Globus pallidus (tissue), 1 donor: ENCODE results near the gene SELENOM.
A peak's percentile ranks its signal among the peaks of the same experiment; 100 is the strongest.
"Not testable (repeated sequence)": the region's sequence is repeated elsewhere in the genome, so short reads cannot be mapped to it uniquely, and the experiment has no call there.

Experiments used
- DNase-seq: peaks from one replicate; pipeline ENCODE4 v3.0.0-alpha.2; 2015; ENCODE audit warnings: low spot score

Gene SELENOM

DNA sequence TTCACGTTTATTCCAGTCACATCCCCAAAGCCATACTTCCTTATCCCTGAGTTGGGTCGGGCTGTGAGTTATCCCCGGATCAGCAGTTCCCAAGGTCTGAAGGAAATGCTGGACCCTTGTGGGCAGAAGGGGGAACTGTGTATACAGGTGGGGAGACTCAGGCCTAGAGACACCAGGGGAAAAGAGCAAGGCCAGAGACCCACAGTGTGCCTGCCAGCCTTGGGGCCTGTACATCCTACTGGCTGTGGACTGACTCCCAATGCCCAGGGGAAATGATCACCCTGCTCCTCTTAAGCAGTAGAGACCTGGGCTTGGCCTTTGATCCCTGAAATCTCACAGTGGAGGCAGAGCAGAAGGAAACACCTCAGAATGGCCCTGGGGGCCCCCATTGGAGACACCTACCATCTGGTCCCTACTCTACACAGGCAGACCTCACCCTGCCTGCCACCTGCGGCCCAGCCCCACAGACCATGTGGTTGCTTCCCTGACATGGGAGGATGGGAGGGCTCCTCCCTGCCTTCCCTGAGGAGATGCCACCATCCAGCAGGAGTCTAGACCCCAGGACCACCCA is 1.3 kb downstream of the SELENOM start:
- no peak for DNase-seq

DNA sequence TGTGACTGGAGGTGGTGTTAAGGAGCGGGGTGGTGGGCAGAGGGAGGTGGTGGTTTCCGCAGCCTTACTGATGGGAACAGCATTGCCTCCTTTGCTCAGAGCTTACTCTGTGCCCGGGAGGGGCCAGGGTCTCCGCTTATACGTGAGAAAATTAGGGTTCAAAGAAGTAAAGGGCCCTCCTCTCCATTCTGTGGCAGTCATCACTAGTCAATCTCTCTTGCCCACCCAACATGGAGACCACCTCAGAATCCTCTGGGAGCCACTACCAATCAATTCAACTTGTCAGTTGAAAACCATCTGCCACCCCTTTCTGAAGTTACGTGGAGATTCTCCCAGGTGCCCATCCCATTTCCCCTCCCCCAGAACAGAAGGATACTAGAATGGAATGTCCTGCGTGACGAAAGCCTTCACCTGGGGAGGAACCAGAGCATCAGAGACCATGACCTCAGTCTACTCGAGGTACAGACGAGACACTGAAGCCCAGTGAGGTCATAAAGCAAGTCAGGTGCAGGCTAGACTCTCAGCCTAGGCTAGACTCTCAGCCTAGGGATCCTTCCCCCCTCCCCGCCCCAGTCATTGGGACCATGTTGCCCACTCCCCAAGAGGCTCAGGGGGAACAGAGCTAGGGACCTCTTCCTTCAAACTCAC is 2.0 kb downstream of the SELENOM start:
- DNase-seq, result no peak

DNA sequence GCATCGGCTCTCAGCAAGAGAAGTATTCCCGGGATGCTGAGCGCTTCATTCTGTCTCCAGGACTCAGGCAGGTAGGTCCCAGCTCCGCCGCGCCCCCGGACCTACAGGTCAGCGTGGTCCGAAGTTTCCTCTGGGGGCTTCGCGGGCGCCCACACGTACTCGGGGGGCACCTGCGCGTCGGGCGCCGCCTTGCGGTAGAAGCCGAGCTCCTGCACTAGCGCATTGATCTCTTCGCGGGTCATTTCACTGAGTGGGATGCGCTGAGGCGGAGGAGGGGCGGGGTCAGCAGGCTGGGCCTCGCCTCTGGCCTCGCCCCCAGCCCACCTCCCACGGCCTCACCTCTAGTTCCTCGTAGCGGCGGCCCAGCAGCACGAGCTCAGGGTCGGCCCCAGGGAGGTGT is 2.5 kb downstream of the SELENOM start:
- DNase-seq, result no peak

DNA sequence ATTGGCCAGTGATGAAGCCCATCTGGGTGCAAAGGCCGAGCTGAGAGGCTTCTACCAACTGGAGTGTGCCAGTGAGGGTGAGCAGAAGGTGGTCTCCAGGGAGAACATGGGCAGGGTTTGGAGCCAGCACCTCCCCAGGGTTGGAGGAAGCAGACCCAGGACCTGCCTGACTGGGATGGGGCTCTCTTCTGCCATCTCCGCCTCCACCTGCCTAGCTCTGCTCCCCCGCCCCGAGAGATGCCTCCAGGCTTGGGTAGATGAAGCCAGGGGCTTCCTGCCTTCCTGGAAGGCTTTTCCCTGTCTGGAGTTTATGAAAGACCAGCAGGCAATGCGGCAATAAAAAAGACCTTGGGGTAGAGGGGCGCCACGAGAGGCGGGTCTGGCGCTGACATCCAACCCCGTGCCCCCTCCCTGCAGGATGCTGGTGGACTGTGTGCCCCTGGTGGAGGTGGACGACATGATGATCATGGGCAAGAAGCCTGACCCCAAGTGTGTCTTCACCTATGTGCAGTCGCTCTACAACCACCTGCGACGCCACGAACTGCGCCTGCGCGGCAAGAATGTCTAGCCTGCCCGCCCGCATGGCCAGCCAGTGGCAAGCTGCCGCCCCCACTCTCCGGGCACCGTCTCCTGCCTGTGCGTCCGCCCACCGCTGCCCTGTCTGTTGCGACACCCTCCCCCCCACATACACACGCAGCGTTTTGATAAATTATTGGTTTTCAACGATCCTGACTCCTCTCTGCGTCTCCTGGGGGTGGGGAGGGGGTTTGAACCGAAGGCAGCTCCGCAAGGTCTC is 3.3 kb downstream of the SELENOM start:
- no peak for DNase-seq

DNA sequence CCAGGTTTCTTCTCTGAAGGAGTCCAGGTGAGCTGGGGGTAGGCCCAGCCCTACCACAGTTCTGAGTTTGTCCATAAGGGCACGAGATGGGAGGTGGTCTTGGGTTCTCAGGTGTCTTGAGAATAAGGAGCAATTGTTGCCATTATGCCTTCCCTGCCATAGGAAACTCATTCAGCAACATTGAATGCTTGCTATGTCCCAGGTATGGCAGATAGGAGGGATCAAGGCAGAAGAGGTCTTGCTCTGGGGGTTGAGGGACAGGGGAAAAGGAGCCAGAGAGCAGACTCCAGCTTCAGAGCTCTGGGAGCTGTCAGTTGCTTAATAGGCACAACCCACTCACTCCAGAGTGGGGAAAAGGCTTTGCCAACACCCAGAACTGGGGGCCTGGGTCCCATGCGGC is 4.3 kb downstream of the SELENOM start:
- DNase-seq, result no peak

DNA sequence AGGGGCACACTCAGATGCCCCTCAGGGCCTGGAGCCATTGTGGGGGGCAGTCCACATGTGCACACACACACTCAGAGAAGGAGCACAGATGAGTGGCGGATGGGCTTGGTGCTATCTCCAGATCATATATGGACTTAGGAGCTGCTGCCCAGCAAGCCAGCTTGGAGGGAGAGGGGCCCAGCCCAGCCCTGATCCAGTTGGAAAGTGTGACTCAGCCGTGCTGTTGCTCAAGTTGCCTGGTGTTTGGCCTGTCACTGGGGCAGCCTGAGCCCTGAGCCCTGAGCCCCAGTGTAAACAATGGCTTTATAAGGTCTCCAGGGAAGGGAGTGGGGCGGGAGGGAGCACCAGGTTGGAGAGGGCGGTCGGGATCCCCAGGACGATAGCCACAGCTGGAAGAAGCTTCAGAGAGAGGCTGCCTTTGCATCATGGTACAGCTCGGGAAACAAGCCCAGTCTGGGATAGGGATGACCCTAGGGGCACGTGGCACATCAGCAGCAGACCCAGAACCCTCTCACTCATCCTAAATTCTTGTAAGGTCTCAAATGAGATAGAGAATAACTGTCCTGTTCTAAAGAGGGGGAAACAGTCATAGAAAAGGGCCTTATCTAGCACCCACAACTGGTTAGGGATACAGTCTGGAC is 4.8 kb downstream of the SELENOM start:
- no peak for DNase-seq

DNA sequence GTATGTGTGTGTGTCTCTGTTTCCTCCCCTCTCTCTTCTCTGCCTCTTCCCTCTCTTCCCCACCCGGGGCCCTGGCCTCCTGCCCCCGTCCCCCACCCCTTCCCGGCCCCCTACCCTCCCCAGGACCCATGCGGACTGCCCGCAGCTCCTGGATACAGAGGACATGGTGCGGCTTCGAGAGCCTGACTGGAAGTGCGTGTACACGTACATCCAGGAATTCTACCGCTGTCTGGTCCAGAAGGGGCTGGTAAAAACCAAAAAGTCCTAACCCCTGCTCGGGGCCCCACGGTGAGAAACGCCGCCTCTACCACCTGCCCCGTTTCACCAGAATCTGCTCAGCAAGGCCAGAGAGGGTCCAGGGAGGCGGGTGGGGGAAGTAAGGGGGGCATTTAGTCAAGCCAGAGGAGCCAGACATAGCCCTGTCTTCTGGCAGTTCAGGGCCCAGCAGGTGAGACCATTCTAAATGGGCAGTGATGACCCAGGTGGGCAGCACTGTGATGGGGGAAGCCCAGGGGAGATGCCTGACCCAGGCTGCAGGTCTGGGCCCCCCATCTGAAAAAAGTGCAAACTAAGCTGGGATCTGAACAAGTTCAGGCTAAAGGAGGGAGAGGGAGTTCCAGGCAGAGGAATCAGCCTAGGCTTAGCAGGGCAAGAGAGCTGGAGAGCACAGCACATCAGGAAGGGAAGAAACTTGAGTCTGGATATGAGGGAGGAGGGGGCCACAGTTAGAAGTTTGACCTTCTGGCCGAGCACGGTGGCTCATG is 6.4 kb downstream of the SELENOM start:
- no peak for DNase-seq

DNA sequence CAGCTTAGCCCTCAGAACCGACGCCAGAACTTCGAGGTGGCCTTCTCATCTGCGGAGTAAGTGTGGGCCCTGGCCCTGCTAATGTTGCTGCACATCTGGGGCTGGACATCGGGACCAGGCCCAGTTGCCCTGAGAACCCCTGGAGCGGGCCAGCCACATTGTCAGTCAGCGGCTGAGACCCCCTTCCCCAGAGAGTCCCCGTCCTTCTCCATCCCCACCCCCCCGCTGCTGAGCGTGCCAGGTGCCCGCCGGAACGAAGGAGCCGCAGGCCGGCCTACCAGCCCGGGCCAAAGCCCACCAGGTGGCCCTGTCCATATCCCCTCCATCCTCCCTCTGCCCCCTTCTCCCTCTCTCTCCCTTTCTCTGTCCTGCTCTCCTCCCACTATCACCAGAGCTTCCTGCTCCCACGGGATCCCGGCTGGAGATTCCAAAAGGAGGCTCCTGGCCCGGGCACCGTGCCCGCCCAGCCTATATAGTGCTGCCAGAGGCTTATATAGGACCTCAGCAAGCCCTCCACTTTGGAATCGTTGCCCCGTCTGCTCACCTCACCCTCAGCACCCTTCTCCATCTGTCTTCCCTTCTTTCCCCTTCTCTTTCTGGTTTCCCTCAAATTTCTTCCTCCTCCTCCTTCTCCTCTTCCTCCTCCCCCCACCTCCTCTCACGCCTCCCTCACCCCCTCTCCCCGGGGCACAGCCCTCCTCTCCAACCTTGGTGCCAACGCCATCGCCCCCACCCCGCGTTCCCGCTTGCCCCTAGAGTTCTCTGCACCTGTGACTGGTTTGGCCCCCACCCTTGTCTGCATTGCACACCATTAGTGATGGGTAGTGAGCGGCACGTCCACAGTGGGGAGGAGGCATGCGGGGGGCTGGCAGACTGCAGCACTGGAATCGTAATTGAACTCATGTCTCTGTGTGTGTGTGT is 7.3 kb downstream of the SELENOM start:
- no peak for DNase-seq

DNA sequence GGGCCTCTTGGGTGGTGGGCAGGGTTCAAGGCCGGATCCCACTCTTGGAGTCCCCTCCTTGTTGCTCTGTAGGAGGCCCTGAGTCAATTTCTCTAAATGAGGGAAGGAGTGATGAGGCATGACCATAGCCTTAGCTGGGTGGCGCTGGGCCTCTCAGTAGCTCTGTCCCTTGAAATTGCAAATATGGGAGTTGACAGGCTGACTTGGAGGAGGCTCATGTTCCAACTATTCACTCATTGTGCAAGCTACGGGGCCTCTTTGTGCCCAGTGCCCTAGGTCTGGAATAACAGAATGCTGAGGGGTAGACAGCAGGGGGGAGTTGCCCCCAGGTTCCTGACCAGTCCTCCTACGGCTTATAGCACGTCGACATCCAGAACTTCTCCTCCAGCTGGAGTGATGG is 8.0 kb downstream of the SELENOM start:
- DNase-seq, result no peak

DNA sequence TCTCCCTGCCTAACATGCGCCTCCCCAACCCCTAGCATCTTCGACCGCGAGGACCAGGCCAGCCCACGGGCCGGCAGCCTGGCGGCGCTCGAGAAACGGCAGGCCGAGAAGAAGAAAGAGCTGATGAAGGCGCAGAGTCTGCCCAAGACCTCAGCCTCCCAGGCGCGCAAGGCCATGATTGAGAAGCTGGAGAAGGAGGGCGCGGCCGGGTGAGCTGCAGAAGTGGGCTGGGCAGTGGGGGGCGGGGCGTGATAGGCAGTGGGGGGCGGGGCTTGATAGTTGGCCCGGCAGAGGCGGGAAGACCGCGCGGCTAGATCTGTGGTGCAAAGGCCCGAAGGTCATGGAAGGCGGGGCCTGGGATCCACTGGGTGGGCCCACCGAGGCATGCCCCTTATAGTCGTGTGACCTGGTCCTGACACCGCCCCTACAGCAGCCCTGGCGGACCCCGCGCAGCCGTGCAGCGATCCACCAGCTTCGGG is 8.7 kb downstream of the SELENOM start:
- no peak for DNase-seq

DNA sequence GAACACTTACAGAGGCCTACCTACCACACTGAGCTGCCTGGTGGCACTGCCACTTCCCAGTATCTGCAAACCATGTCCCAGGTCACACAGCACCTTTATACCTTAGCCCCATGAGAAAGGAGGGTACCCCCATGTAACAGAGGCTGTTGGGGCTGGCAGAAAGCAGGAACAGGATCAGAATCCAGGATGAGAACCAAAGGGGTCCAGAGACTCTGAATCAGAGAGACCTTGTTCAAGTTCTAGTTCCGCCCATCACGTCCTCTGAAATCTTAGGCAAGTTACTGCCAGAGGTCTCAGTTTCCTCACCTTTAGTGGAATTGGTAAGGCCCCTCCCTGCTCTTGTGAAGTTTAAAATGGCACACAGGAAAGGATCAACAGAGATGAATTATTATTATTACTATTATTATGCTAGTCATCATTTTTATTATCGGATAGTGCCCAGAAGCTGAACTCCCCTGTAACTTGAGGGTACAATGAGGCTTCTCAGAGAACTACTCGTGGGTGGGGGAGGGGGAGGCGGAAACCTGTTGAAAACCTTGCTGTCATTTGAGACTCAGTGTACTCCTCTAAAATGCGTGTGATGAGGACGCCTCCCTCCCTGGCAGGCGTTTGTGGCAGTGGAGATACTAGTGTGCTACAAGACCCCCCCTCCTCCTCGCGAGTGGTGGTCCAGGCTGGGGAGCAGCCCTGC is 9.3 kb downstream of the SELENOM start:
- DNase-seq, result no peak

DNA sequence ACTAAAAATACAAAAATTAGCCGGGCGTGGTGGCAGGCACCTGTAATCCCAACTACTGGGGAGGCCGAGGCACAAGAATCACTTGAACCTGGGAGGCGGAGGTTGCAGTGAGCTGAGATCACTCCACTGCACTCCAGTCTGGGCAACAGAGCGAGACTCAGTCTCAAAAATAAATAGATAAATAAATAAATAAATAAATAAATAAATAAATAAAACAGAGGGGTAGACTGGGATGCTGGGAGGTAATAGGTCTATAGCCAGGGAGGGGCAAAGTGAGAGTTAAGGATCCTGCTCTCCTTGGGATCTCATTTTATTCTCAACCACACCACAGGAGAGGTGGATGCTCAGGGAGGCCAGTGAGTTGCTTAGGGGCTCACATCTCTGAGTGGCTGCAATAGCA is 9.8 kb downstream of the SELENOM start:
- not testable (repeated sequence) for DNase-seq

DNA sequence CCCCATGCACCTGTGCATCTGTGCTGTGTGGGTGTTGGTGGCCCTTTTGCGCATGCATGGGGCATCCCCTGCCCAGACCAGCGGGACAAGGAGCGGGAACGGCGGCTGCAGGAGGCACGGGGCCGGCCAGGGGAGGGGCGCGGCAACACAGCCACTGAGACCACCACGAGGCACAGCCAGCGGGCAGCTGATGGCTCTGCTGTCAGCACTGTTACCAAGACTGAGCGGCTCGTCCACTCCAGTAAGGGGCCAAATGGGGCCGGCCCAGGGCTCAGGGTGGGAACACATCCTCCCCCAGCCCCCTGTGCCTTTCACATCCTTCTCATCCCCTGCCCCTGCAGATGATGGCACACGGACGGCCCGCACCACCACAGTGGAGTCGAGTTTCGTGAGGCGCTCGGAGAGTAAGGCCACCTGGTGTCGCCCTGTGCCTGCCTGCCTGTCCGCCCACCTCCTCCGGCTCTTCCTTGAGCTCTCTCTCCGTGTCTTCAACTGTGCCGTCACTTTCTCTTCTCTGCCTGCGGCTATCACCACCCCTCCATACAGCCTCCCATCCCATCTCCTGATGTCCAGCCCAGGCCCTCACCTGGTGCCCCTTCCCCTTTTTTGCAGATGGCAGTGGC is 10.6 kb downstream of the SELENOM start:
- no peak for DNase-seq

DNA sequence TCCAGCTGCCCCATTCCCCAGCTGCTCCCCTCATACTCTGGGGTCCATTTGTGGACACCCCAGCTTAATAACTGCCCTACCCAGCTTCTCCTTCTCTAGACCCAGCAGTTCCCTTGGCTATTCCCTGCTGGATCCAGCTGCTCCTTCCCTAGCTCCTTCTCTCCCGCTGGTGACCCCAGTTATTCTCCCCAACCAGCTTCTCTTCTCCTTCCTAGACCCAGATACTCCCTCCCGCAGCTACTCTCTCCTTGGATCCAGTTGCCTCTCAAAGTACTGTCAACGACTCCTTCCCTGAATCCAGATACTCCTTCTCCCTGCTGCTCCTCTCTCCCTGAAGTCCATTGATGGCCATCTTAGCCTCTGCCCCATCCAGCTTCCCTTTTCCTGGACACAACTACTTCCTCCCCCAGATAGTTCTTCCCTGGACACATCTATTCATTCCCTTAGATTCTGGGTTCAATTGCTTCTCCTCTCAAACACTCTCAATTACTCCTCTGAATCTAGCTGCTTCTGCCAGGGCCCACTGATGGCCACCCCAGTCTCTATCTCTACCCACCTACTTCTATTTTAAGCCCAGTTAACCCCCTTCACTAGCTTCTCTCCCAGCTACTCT is 11.6 kb downstream of the SELENOM start:
- no peak for DNase-seq

DNA sequence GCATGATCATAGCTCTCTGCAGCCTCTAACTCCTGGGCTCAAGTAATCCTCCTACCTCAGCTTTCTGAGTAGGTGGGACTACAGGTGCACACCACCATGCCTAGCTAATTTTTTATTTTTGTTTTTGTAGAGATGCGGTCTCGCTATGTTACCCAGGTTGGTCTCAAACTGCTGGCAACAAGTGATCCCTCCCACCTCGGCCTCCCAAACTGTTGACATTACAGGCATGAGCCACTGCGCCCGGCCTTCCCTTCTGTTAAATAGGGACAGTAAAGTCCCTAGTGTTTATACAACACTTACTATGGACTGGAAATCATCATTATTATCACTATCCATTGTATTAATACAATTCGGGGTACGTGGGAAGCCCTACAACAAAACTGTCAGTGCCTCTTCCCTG is 12.6 kb downstream of the SELENOM start:
- DNase-seq, result no peak

DNA sequence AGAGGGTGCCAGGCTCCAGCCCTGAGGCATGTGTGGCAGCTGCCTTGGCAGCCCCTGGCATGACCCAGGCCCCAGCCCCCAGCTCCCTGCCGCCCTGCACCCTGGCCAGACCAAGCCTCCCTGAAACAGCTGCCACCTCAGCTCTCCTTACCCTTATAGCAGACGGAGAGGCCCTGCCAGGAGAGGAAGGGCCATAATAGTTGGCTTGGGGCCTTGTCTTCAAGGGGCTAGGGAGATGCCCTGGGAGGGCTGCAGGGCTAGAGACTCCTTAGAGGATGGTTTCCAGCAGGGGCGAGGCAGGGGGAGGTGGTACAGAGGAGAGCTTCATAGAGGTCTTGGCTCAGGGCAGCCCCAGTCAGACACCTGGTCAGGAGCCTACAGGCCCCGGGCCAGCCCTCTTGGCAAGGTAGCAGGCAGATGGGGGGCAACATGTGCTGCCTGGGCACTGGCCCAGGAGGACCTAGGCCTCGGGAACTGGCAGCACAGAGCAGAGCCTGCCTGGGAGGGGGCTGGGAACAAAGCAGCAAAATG is 13.3 kb downstream of the SELENOM start:
- DNase-seq, result peak; percentile 49

DNA sequence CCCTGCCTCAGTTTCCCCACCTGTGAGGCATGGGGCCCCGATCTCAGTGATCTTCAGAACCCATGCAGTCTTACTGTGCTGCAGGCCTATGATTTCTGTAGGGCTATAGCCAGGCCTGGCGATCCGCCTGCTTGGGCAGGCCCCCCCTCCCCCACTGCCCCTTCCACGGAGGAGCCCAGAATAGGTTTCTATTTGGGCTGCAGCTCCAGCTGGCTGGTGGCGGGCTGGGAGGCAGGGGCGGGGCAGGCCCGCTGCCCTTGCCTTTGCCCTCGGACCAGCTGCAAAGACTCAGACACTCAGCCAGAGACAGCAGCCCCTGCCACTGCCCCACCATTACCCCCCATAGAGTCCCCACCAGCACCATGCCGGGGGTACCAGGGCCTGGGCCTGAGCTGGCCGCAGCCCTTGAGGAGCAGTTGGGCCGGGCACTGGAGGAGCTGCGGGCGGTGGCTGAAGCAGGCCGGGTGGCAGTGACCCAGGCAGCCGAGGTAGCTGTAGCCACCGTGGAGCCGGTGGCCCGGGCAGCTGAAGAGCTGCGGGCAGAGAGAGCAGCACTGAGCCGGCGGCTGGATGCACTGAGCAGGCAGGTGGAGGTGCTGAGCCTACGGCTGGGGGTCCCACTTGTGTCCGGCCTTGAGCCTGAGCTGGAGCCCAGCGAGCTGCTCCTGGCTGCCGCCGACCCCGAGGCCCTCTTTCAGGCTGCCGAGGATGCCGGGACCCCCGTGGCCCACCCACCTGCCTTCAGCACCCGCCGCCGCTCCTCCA is 14.1 kb downstream of the SELENOM start:
- peak; percentile 55 for DNase-seq

DNA sequence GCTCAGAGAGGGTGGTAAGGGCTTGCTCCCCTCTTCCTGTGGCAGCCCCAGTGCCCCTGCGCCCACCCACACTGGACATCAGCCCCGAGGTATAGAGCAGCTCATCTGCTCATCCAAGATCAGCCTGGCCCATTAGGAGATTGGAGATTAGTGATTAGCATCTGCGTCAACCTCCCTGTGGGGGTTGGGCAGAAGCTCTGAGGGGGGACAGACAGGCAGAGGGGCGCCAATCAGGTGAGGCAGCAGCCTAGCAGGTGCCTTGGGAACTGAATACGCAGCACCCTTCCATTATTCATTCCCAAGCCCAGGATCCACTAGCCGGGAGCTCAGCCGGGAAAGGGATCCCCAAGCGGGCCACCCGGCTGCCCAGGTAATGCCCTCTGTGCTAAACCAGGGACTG is 15.2 kb downstream of the SELENOM start:
- no peak for DNase-seq
